ENCODE measurements around the gene NFKBIA.
"Not testable (repeated sequence)": the region's sequence is repeated elsewhere in the genome, so short reads cannot be mapped to it uniquely, and the experiment has no call there.

The NFKBIA gene

GRCh38 chr14:35408026-35408425 is 3.5 kb upstream of the NFKBIA start:
- DNase-seq (ENCODE audit: low read depth in 2 of 2) = no peak

- DNase-seq (ENCODE audit: low read depth in 2 of 2) = no peak
These were observed 2.7 kb upstream of the NFKBIA start for GRCh38 chr14:35407306-35407630.

GRCh38 chr14:35406506-35407305 is 2.2 kb upstream of the NFKBIA start:
- no peak for DNase-seq (ENCODE audit: low read depth in 2 of 2)

- DNase-seq (ENCODE audit: low read depth in 2 of 2) = no peak
These were observed 1.5 kb upstream of the NFKBIA start for GRCh38 chr14:35406090-35406489.

- no peak for DNase-seq (ENCODE audit: low read depth in 2 of 2)
These were observed 901 bp upstream of the NFKBIA start for GRCh38 chr14:35405304-35405996.

GRCh38 chr14:35403603-35404448 is 723 bp downstream of the NFKBIA start:
- peak; percentile 93 to 94 for DNase-seq (ENCODE audit: low read depth in 2 of 2)

- no peak for DNase-seq (ENCODE audit: low read depth in 2 of 2)
These were observed 1.4 kb downstream of the NFKBIA start for GRCh38 chr14:35403114-35403602.

GRCh38 chr14:35402323-35403113 is 2.0 kb downstream of the NFKBIA start:
- no peak for DNase-seq (ENCODE audit: low read depth in 2 of 2)

GRCh38 chr14:35401422-35402265 is 2.9 kb downstream of the NFKBIA start:
- DNase-seq (ENCODE audit: low read depth in 2 of 2) = no peak

GRCh38 chr14:35400648-35401421 is 3.7 kb downstream of the NFKBIA start:
- DNase-seq (ENCODE audit: low read depth in 2 of 2) = no peak

GRCh38 chr14:35399083-35399937 is 5.2 kb downstream of the NFKBIA start:
- no peak for DNase-seq (ENCODE audit: low read depth in 2 of 2)

- DNase-seq (ENCODE audit: low read depth in 2 of 2) = no peak
These were observed 6.4 kb downstream of the NFKBIA start for GRCh38 chr14:35398071-35398584.

- DNase-seq (ENCODE audit: low read depth in 2 of 2) = not testable (repeated sequence)
These were observed 7.9 kb downstream of the NFKBIA start for GRCh38 chr14:35396610-35397009.

- DNase-seq (ENCODE audit: low read depth in 2 of 2) = no peak
These were observed 9.3 kb downstream of the NFKBIA start for GRCh38 chr14:35395283-35395682.

- DNase-seq (ENCODE audit: low read depth in 2 of 2) = no peak
These were observed 10.1 kb downstream of the NFKBIA start for GRCh38 chr14:35394326-35395013.

- no peak for DNase-seq (ENCODE audit: low read depth in 2 of 2)
These were observed 10.7 kb downstream of the NFKBIA start for GRCh38 chr14:35393826-35394225.

GRCh38 chr14:35392103-35392502 is 12.4 kb downstream of the NFKBIA start:
- DNase-seq (ENCODE audit: low read depth in 2 of 2) = no peak

- no peak for DNase-seq (ENCODE audit: low read depth in 2 of 2)
These were observed 13.2 kb downstream of the NFKBIA start for GRCh38 chr14:35391388-35391710.
